ENCODE measurements around the gene IER5L. TPM values are rescaled to one million over a fixed set of nuclear protein-coding genes. Genes with fewer than 3 reads are reported as not detected.

The IER5L gene
- total and polyA plus RNA-seq, 2 of the 8 experiments (the other 6 are each of a cell fraction or from before 2014, with no cell fraction given) = 0.65 to 1.0 TPM

DNA sequence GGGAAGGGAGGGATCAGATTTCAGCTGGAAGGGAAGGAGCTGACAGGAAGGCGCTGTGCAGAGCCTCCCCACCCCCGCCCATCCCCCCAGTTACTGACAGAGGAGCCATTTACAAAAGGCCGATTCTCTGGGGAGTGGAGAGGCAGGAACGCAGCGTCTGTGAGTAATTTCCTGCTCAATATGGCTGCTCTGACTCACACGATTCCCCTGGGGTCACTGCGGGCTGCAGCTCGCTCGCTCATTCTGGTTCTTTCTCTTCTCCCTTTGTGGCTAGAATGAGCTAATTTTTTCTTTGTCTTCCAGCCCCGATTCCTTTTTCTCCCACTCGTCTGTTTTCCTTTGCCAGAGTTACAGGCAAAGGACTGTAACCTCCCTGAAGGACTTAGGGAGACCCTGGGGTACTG lies 38.1 kb downstream of the IER5L start (continued):
- TF ChIP-seq CBX5 (IDR thresholded peaks at IDR 0.05; ENCODE audit: low read depth, low read length) = no peak
- TF ChIP-seq PHF8 (conservative IDR thresholded peaks at IDR 0.05; ENCODE audit: low read depth, low read length) = 0 out of 2 replicates have a peak, but pooled peaks have one; percentile 15
- TF ChIP-seq POLR2AphosphoS5 (IDR thresholded peaks at IDR 0.05; ENCODE audit: low read depth, low read length) = peak; percentile 86
- TF ChIP-seq, protein P1, sequence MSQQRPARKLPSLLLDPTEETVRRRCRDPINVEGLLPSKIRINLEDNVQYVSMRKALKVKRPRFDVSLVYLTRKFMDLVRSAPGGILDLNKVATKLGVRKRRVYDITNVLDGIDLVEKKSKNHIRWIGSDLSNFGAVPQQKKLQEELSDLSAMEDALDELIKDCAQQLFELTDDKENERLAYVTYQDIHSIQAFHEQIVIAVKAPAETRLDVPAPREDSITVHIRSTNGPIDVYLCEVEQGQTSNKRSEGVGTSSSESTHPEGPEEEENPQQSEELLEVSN (IDR thresholded peaks at IDR 0.05) = no peak
- TF ChIP-seq CHD2 (IDR thresholded peaks at IDR 0.05; ENCODE audit: low read length) = peak; percentile 67; the same call in 1 of the 2 replicates
- peak; percentile 88 for TF ChIP-seq SP1 (IDR thresholded peaks at IDR 0.05; ENCODE audit: low read depth, low read length)
- TF ChIP-seq, protein P2, sequence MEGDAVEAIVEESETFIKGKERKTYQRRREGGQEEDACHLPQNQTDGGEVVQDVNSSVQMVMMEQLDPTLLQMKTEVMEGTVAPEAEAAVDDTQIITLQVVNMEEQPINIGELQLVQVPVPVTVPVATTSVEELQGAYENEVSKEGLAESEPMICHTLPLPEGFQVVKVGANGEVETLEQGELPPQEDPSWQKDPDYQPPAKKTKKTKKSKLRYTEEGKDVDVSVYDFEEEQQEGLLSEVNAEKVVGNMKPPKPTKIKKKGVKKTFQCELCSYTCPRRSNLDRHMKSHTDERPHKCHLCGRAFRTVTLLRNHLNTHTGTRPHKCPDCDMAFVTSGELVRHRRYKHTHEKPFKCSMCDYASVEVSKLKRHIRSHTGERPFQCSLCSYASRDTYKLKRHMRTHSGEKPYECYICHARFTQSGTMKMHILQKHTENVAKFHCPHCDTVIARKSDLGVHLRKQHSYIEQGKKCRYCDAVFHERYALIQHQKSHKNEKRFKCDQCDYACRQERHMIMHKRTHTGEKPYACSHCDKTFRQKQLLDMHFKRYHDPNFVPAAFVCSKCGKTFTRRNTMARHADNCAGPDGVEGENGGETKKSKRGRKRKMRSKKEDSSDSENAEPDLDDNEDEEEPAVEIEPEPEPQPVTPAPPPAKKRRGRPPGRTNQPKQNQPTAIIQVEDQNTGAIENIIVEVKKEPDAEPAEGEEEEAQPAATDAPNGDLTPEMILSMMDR (IDR thresholded peaks at IDR 0.05; ENCODE audit: control extremely low read depth in 1 of 3, insufficient read depth in 1 of 3, low read depth in 1 of 3, low read length in 3 of 3) = no peak
- TF ChIP-seq TAF7 (optimal IDR thresholded peaks at IDR 0.05; ENCODE audit: borderline replicate concordance, low read depth, low read length) = peak; percentile 24
- peak; percentile 52; the same call in 1 of the 2 replicates for TF ChIP-seq CREB1 (IDR thresholded peaks at IDR 0.05)
- TF ChIP-seq NRF1 (IDR thresholded peaks at IDR 0.05; ENCODE audit: low read depth, low read length) = no peak
- peak; percentile 48; the same call in 1 of the 2 replicates for TF ChIP-seq EGR1 (IDR thresholded peaks at IDR 0.05; ENCODE audit: borderline replicate concordance, low read depth, low read length)
- no peak for TF ChIP-seq RXRA (IDR thresholded peaks at IDR 0.05; ENCODE audit: insufficient read depth, low read depth, low read length)
- TF ChIP-seq, protein P3, sequence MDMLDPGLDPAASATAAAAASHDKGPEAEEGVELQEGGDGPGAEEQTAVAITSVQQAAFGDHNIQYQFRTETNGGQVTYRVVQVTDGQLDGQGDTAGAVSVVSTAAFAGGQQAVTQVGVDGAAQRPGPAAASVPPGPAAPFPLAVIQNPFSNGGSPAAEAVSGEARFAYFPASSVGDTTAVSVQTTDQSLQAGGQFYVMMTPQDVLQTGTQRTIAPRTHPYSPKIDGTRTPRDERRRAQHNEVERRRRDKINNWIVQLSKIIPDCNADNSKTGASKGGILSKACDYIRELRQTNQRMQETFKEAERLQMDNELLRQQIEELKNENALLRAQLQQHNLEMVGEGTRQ (IDR thresholded peaks at IDR 0.05; ENCODE audit: low read length) = no peak
- TF ChIP-seq CEBPB (IDR thresholded peaks at IDR 0.05; ENCODE audit: low read depth, low read length) = no peak
- TF ChIP-seq CTBP2 (IDR thresholded peaks at IDR 0.05; ENCODE audit: borderline replicate concordance, insufficient read depth, insufficient read length, low read length) = peak; percentile 31
- peak; percentile 79 for TF ChIP-seq TCF12 (IDR thresholded peaks at IDR 0.05; ENCODE audit: low read depth, low read length)
- TF ChIP-seq KDM5A (IDR thresholded peaks at IDR 0.05; ENCODE audit: low read length) = no peak
- TF ChIP-seq CHD1 (IDR thresholded peaks at IDR 0.05; ENCODE audit: low read depth, low read length) = no peak
- TF ChIP-seq TAF1 (IDR thresholded peaks at IDR 0.05; ENCODE audit: low read depth, low read length) = peak; percentile 71; the same call in 1 of the 2 replicates
- TF ChIP-seq POU5F1 (IDR thresholded peaks at IDR 0.05; ENCODE audit: low read depth, low read length) = no peak
- no peak for TF ChIP-seq GTF2F1 (IDR thresholded peaks at IDR 0.05; ENCODE audit: borderline replicate concordance, low read depth, low read length)
